ENCODE data around the gene PAM. TPM values are rescaled to one million over a fixed set of nuclear protein-coding genes. Genes with fewer than 3 reads are reported as not detected.

Gene PAM
- polyA plus RNA-seq, result 3.4 TPM

- Mint-ChIP-seq H3K4me1 (peaks cover 9 to 16% (median 10%) of the 10 kb centered on the region in 3 donors), H3K9me3 (no peaks in the 10 kb centered on the region), H3K36me3 (peaks cover 2% of the 10 kb centered on the region), H3K27me3 (peaks cover 7% of the 10 kb centered on the region), H3K4me3 (peak within 1 kb of the TSS; percentile 87 to 97 (median 96)), H3K27ac (peak within 1 kb of the TSS; percentile 90 to 99 (median 96))
Measured at GRCh38 chr5:102754767-102755431, at the start of gene PAM. TSS of gene PAM (plus strand) at chr5:102755305. CDS start at chr5:102866196, 110,891 bp downstream.

GRCh38 chr5:102711525-102712385, 43.4 kb upstream of the PAM start:
- Mint-ChIP-seq H3K27ac (no peak overlapping the region), H3K36me3 (no peaks in the 10 kb centered on the region), H3K27me3 (peaks cover 3% of the 10 kb centered on the region), H3K4me3 (no peak overlapping the region), H3K4me1 (peaks cover 0 to 1% (median 0%) of the 10 kb centered on the region in 3 donors), H3K9me3 (peaks cover 4 to 7% (median 4%) of the 10 kb centered on the region in 3 donors)

DNA sequence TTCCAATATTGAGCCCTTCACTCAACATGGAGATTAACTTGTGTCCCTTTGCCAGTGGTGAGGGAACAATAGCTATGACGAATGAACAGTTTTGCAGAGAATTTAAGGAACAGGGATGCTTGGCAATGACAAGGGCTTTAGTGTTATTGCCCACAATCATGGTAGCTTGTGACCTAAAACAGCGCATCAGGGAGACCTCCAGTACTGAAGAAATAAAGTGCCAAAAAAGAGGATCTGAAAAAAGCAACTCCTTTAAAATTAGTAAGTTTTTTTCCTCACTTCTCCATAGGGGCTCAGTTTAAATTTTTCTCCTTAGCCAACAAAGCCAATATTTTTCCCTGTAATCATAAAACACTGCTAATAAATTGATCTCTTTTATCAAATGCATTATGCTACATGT, 41.8 kb upstream of the PAM start:
- H3K9me3 Mint-ChIP-seq, result peaks cover 4 to 7% (median 4%) of the 10 kb centered on the region in 3 donors
- H3K36me3 Mint-ChIP-seq, result no peaks in the 10 kb centered on the region
- no peak overlapping the region for H3K4me3 Mint-ChIP-seq
- peaks cover 0 to 1% (median 0%) of the 10 kb centered on the region in 3 donors for H3K4me1 Mint-ChIP-seq
- peaks cover 3% of the 10 kb centered on the region for H3K27me3 Mint-ChIP-seq
- no peak overlapping the region for H3K27ac Mint-ChIP-seq

DNA sequence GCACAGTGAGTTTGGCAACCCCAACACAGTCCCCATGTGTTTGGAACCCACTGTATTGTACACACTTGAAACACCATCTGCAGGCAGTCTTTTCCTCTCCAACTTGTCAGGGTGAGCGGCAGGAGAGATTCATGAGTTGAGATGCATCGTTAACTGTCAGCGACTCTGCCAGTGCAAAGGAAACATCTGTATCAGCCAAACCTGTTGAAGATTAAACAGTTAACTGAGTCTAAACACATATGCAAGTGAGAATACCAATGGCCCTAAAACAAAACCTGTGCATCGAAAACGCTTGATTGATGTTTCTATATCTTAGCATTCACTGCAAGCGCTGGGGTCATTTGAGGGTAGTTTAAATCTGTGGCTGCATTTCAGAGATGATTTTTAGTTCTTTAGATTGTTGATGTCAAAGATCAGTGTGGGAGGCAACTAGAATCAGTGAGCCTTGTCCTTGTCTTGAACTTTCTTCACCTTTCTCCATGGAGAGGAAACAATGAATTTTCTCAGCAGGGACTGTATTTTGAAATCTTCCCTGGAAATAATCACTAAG, 41.3 kb upstream of the PAM start:
- Mint-ChIP-seq H3K4me3 (no peak overlapping the region), H3K27me3 (peaks cover 3% of the 10 kb centered on the region), H3K27ac (no peak overlapping the region), H3K36me3 (no peaks in the 10 kb centered on the region), H3K9me3 (peaks cover 4 to 6% (median 4%) of the 10 kb centered on the region in 3 donors), H3K4me1 (peaks cover 0 to 1% (median 0%) of the 10 kb centered on the region in 3 donors)

GRCh38 chr5:102715082-102715807, 39.9 kb upstream of the PAM start:
- H3K36me3 Mint-ChIP-seq, result no peaks in the 10 kb centered on the region
- no peak overlapping the region for H3K4me3 Mint-ChIP-seq
- no peaks in the 10 kb centered on the region for H3K9me3 Mint-ChIP-seq
- H3K27ac Mint-ChIP-seq, result no peak overlapping the region
- peaks cover 3% of the 10 kb centered on the region for H3K27me3 Mint-ChIP-seq
- peaks cover 0 to 1% (median 0%) of the 10 kb centered on the region in 3 donors for H3K4me1 Mint-ChIP-seq

GRCh38 chr5:102716017-102716416, 39.1 kb upstream of the PAM start:
- H3K27me3 Mint-ChIP-seq, result peaks cover 3% of the 10 kb centered on the region
- no peaks in the 10 kb centered on the region for H3K9me3 Mint-ChIP-seq
- H3K36me3 Mint-ChIP-seq, result no peaks in the 10 kb centered on the region
- H3K4me3 Mint-ChIP-seq, result no peak overlapping the region
- H3K4me1 Mint-ChIP-seq, result peaks cover 0 to 1% (median 0%) of the 10 kb centered on the region in 3 donors
- no peak overlapping the region for H3K27ac Mint-ChIP-seq

DNA sequence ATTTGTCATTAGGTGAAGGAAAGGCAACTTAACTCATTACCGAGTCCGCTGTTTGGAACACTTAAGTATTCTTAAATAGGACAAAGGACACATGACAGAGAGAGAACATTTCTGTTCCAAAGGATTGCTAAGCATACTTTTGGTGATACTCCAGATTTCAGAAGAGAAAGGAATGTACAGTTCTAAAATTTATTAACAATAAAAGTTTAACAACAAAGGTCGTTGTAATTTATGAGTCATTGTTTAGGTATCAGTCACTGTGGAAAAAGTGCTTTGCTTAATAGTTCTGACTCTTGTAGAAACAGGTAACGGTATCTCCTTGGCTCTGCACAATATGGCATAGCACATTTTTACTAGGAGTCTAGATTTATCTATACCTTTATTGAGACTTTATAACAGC, 36.3 kb upstream of the PAM start:
- H3K9me3 Mint-ChIP-seq, result no peaks in the 10 kb centered on the region
- H3K27me3 Mint-ChIP-seq, result peaks cover 9% of the 10 kb centered on the region
- H3K27ac Mint-ChIP-seq, result no peak overlapping the region
- no peak overlapping the region for H3K4me3 Mint-ChIP-seq
- no peaks in the 10 kb centered on the region for H3K36me3 Mint-ChIP-seq
- H3K4me1 Mint-ChIP-seq, result peaks cover 0 to 1% (median 0%) of the 10 kb centered on the region in 3 donors

GRCh38 chr5:102719886-102720285, 35.2 kb upstream of the PAM start:
- Mint-ChIP-seq H3K27ac (no peak overlapping the region), H3K27me3 (peaks cover 6% of the 10 kb centered on the region), H3K9me3 (no peaks in the 10 kb centered on the region)

GRCh38 chr5:102720969-102721368, 34.1 kb upstream of the PAM start:
- Mint-ChIP-seq H3K27ac (no peak overlapping the region), H3K36me3 (no peaks in the 10 kb centered on the region), H3K27me3 (peaks cover 10% of the 10 kb centered on the region), H3K4me1 (no peaks in the 10 kb centered on the region), H3K9me3 (no peaks in the 10 kb centered on the region), H3K4me3 (no peak overlapping the region)

More at GRCh38 chr5:102719886-102720285, 35.2 kb upstream of the PAM start:
- Mint-ChIP-seq H3K4me1 (no peaks in the 10 kb centered on the region), H3K36me3 (no peaks in the 10 kb centered on the region), H3K4me3 (no peak overlapping the region)

DNA sequence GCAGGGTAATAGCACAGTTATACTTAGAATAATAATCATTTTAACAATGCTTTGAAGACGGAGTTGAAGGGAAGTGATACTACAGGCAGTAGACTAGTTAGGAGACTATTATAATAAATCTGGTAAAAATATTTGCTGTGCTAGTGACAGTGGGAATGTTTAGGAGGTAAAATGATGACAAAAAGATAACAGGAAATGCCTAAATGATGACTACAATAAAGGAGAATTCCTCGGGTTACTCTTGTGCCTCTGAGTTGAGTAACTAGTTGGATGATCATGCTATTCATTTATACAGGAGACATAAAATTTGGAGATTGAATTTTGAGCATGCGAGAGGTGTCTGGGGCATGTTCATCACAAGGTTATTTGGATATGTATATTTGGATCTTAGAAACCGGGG, 32.2 kb upstream of the PAM start:
- H3K4me3 Mint-ChIP-seq, result no peak overlapping the region
- H3K4me1 Mint-ChIP-seq, result no peaks in the 10 kb centered on the region
- H3K27me3 Mint-ChIP-seq, result peaks cover 10% of the 10 kb centered on the region
- H3K9me3 Mint-ChIP-seq, result no peaks in the 10 kb centered on the region
- no peaks in the 10 kb centered on the region for H3K36me3 Mint-ChIP-seq
- H3K27ac Mint-ChIP-seq, result no peak overlapping the region

- no peak overlapping the region for H3K4me3 Mint-ChIP-seq
Measured at GRCh38 chr5:102731693-102732092, 23.4 kb upstream of the PAM start.

GRCh38 chr5:102733534-102733933, 21.6 kb upstream of the PAM start:
- Mint-ChIP-seq H3K27ac (no peak overlapping the region), H3K36me3 (no peaks in the 10 kb centered on the region), H3K9me3 (no peaks in the 10 kb centered on the region), H3K4me3 (no peak overlapping the region), H3K4me1 (no peaks in the 10 kb centered on the region), H3K27me3 (peaks cover 2% of the 10 kb centered on the region)

More at GRCh38 chr5:102731693-102732092, 23.4 kb upstream of the PAM start:
- H3K27ac Mint-ChIP-seq, result no peak overlapping the region
- no peaks in the 10 kb centered on the region for H3K9me3 Mint-ChIP-seq
- peaks cover 2% of the 10 kb centered on the region for H3K27me3 Mint-ChIP-seq
- H3K4me1 Mint-ChIP-seq, result no peaks in the 10 kb centered on the region
- H3K36me3 Mint-ChIP-seq, result no peaks in the 10 kb centered on the region

DNA sequence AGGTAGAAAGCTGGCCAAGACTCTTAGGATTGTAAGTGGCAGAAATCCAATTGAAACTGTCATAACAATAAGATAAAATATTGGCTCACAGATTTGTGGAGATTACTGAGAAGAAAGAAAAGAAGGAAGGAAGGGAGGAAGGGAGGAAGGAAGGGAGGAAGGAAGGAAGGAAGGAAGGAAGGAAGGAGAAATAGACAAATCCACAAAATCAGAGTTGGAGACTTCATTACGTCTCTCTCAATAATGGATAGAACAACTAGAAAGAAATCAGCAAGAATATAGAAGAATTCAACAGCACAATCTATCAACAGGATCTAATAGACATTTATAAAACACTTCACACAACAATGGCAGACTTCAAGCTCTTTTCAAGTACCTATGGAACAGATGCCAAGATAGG, 17.9 kb upstream of the PAM start:
- Mint-ChIP-seq H3K4me3 (no peak overlapping the region), H3K9me3 (no peaks in the 10 kb centered on the region), H3K27me3 (no peaks in the 10 kb centered on the region), H3K36me3 (no peaks in the 10 kb centered on the region), H3K4me1 (no peaks in the 10 kb centered on the region), H3K27ac (no peak overlapping the region)

- H3K9me3 Mint-ChIP-seq, result no peaks in the 10 kb centered on the region
- H3K36me3 Mint-ChIP-seq, result no peaks in the 10 kb centered on the region
- no peaks in the 10 kb centered on the region for H3K27me3 Mint-ChIP-seq
- H3K4me3 Mint-ChIP-seq, result no peak overlapping the region
- no peaks in the 10 kb centered on the region for H3K4me1 Mint-ChIP-seq
- no peak overlapping the region for H3K27ac Mint-ChIP-seq
Measured at GRCh38 chr5:102737805-102738469, 17.2 kb upstream of the PAM start.

All from IgD-negative memory B cell (primary cell).